ENCODE measurements around the gene PROM2.

Gene PROM2

GRCh38 chr2:95336406-95336805 lies 62.2 kb downstream of the PROM2 start:
- DNase-seq = no peak

- DNase-seq = no peak
Observed at GRCh38 chr2:95337829-95338228, 63.6 kb downstream of the PROM2 start.

All from anterior cingulate cortex (tissue), 58 donors.